ENCODE data around the gene C1orf232.

C1orf232 gene

DNA sequence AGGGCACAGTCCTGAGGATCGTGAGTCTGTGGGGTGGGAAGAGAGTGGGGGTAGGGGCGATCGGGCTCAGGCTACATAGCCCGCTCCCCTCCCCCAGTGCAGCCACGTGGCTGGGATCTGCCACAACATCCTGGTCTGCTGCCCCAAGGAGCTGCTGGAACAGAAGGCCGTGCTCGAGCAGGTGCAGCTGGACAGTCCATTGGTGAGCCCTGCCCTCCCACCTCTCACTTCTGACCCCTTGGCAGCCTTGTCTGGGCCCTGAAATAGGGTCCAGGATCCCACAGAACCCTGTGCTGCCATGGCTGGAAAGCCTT, 13.6 kb upstream of the C1orf232 start:
- FAIRE-seq (no peak), DNase-seq (ENCODE audit: insufficient read length, low spot score) (no peak)
- TF ChIP-seq POLR2AphosphoS5 (IDR thresholded peaks at IDR 0.05; ENCODE audit: low read depth, low read length) (no peak), POLR2A (IDR thresholded peaks at IDR 0.05; ENCODE audit: low read depth, low read length) (no peak), SPI1 (IDR thresholded peaks at IDR 0.05; ENCODE audit: low read depth, low read length) (no peak), POU2F2 (IDR thresholded peaks at IDR 0.05; ENCODE audit: low read depth, low read length) (no peak), TAF1 (IDR thresholded peaks at IDR 0.05; ENCODE audit: low read depth, low read length) (no peak), PAX5 (IDR thresholded peaks at IDR 0.05; ENCODE audit: insufficient read depth, low read length, severe bottlenecking) (no peak)

DNA sequence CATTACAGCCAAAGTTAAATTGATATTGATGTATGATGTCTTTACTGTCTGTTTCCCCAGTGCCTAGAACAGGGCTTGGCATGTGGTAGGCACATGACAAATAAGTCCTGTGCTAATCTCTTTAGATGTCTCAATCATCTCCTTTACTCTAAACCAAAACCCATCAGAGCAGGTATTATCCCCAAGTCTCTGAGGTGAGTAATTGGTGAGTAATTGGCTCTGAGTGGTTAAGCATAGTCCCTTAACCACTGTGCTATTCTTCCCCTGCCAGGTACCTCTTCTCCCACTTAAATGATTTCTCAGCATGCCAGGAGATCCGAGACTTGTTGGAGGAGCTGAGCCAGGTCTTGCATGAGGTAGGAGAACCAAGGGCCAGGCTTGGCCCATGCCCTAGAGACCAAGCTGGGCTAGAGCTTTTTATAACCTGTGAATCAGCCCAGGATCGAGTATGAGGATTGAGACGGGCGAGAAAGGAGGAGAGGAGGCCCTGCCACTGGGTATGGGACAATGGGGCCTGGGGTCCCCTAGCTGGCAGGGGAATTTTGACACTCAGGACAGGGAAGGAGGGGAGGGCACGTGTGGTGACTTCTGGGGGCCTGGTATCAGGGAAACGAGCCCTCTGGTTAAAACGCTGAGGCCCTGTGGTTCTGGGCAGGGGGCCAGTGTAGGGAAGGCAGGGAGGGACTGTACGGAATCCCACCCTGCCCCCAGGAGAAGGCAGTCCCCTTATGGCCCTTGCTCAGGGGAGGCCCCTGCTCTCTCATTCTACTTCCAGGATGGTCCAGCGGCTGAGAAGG, 13.0 kb upstream of the C1orf232 start:
- DNase-seq (ENCODE audit: insufficient read length, low spot score) = no peak
- TF ChIP-seq POLR2A (IDR thresholded peaks at IDR 0.05; ENCODE audit: low read depth, low read length) (no peak), PAX5 (IDR thresholded peaks at IDR 0.05; ENCODE audit: insufficient read depth, low read length, severe bottlenecking) (no peak), SPI1 (IDR thresholded peaks at IDR 0.05; ENCODE audit: low read depth, low read length) (no peak), POLR2AphosphoS5 (IDR thresholded peaks at IDR 0.05; ENCODE audit: low read depth, low read length) (no peak)
- no peak for FAIRE-seq

DNA sequence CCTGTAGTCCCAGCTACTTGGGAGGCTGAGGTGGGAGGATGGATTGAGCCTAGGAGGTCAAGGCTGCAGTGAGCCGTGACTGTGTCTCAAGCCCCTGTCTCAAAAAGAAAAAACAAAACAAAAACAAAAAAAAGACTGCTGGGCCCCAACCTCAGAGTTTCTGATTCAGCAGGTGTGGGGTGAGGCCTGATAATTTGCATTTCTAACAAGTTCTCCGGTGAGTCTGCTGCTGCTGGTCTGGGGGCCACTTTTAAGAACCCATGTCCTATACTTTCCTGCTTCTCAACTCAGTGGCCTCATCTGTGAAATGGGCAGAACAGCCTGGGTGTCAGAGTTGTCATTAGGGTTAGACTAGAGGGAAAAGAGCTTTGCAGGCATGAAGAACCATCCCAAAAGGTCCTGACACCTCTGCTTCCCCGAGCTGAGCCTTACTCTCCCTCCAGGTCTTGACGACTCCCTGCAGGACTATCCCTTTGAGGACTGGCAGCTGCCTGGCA, 11.3 kb upstream of the C1orf232 start:
- no peak for FAIRE-seq
- no peak for TF ChIP-seq POLR2AphosphoS5 (IDR thresholded peaks at IDR 0.05; ENCODE audit: low read depth, low read length)
- TF ChIP-seq POU2F2 (IDR thresholded peaks at IDR 0.05; ENCODE audit: low read depth, low read length) = no peak
- no peak for TF ChIP-seq POLR2A (IDR thresholded peaks at IDR 0.05; ENCODE audit: low read depth, low read length)
- no peak for TF ChIP-seq TAF1 (IDR thresholded peaks at IDR 0.05; ENCODE audit: low read depth, low read length)
- no peak for TF ChIP-seq PAX5 (IDR thresholded peaks at IDR 0.05; ENCODE audit: insufficient read depth, low read length, severe bottlenecking)
- no peak for TF ChIP-seq SPI1 (IDR thresholded peaks at IDR 0.05; ENCODE audit: low read depth, low read length)

DNA sequence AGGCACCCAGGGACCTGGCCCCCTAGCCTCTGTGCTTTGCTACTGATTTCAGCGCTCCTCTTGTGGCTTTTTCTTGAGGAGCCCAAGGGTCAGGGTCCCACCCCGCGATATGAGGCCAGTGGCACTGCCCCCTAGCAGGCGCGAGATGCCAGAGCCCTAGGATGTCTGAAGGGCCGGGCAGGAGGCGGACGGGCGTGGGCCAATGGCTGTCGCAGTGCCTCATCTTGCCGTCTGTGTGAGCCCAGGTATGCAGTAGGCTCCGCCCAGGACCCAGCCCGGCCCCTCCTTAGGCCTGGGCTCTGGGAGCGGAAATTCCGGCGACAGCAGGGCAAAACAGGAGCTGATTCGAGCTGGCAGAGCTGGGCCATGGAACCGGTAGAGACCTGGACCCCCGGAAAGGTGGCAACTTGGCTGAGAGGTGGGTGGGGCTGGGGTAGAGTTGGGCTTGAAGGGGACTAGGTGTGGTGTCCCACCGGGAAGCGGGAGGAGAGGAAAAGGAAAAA, 8.5 kb upstream of the C1orf232 start, which contains the start of gene CNKSR1:
CNKSR1 (plus strand) TSS at position 310 of the 503 bp plus-strand sequence; CDS start at position 367, 57 bp downstream.
- FAIRE-seq (peak; percentile 13), DNase-seq (ENCODE audit: insufficient read length, low spot score) (no peak)
- TF ChIP-seq TAF1 (IDR thresholded peaks at IDR 0.05; ENCODE audit: low read depth, low read length) = no peak

More for the DNA sequence above, 11.3 kb upstream of the C1orf232 start:
- DNase-seq (ENCODE audit: insufficient read length, low spot score) = no peak

DNA sequence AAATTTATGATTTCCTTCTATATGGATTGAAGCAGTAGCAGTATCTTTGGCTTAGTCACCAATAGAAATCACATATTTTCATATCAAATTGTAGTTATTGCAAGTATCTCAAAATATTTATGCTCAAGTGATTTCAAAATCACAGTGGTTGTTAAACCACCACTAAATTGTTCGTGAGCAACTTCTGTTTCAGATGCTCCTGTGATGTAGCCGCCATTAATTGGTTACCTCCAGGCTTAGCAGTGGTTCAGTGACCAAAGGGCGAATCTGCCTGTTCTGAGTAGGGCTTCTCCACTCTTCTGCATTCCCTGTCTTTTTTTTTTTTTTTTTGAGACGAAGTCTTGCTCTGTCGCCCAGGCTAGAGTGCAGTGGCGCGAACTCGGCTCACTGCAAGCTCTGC, 6.6 kb upstream of the C1orf232 start:
- TF ChIP-seq POLR2A (IDR thresholded peaks at IDR 0.05; ENCODE audit: low read depth, low read length) (no peak), SPI1 (IDR thresholded peaks at IDR 0.05; ENCODE audit: low read depth, low read length) (no peak), POLR2AphosphoS5 (IDR thresholded peaks at IDR 0.05; ENCODE audit: low read depth, low read length) (no peak), PAX5 (IDR thresholded peaks at IDR 0.05; ENCODE audit: insufficient read depth, low read length, severe bottlenecking) (no peak), POU2F2 (IDR thresholded peaks at IDR 0.05; ENCODE audit: low read depth, low read length) (no peak), TAF1 (IDR thresholded peaks at IDR 0.05; ENCODE audit: low read depth, low read length) (no peak)
- DNase-seq (ENCODE audit: insufficient read length, low spot score) (no peak), FAIRE-seq (no peak)

DNA sequence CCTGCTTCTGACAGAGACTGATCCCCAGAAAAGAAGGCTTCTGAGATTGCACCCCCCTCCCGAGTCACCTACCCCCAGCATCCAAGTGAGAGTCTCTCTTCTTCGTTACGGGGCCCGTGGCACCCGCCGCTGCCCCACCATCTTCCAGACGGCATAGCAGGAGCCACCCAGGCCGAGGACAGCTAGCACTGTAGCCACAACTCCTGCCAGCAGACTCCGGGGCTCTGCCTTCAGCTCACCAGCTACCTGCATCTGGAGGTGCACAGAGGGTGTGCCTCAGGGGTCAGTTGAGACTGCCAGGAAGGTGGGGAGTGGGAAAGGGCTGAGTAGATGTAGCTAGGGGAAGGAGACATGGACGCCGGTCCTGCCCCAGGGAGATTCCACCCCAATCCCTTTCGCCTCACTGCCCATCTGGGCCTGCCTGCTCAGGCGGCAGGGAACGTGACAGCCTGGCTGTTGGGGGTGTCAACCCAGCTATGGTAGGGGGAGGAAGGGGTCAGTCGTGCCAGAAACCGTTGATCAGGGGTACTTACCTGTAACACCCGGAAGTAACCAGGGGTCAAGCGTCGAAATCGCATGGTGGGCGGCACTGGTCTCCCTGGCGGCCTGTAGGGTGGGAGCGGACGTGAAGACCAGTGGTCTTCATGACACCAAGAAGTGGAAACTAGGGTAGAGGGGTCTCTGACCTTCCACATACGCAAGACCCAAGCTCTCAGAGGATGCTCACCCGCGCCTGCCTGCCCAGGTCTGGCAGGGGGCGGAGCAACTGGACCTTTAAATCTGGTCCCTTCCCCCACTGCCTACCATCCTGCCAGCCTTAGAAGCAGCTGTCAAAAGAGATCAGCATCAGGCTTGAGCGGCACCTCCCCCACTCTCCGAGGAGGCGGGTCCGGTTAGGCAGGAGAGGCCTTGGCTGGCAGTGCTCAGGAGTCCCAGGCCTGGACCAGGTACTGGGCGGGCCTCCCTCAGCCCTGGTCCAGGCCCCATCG, 2.6 kb upstream of the C1orf232 start, which contains the start of gene ZNF593OS:
ZNF593OS (minus strand) TSS at position 749 of the 989 bp plus-strand sequence; CDS start at position 578, 171 bp downstream.
- no peak for FAIRE-seq
- no peak for DNase-seq (ENCODE audit: insufficient read length, low spot score)

DNA sequence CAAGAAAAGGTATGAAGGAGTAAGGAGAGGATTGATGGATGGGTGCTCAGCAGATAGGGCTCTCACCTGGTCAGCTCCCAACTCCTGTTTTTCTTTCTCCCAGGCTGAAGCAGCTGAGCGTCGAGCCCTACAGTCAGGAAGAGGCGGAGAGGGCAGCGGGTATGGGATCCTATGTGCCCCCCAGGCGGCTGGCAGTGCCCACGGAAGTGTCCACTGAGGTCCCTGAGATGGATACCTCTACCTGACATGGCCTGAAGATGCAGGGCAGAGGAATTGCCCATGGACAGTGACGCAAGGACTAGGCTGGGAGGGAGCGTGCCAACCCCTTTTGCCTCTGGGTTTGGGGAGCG, 1.7 kb upstream of the C1orf232 start:
- TF ChIP-seq POLR2A (IDR thresholded peaks at IDR 0.05; ENCODE audit: low read depth, low read length) (no peak), POU2F2 (IDR thresholded peaks at IDR 0.05; ENCODE audit: low read depth, low read length) (no peak), POLR2AphosphoS5 (IDR thresholded peaks at IDR 0.05; ENCODE audit: low read depth, low read length) (no peak), SPI1 (IDR thresholded peaks at IDR 0.05; ENCODE audit: low read depth, low read length) (no peak), TAF1 (IDR thresholded peaks at IDR 0.05; ENCODE audit: low read depth, low read length) (no peak), PAX5 (IDR thresholded peaks at IDR 0.05; ENCODE audit: insufficient read depth, low read length, severe bottlenecking) (no peak)
- DNase-seq (ENCODE audit: insufficient read length, low spot score) (no peak), FAIRE-seq (no peak)

More for the DNA sequence above, 2.6 kb upstream of the C1orf232 start, which contains the start of gene ZNF593OS:
- TF ChIP-seq PAX5 (IDR thresholded peaks at IDR 0.05; ENCODE audit: insufficient read depth, low read length, severe bottlenecking) = no peak
- TF ChIP-seq TAF1 (IDR thresholded peaks at IDR 0.05; ENCODE audit: low read depth, low read length) = no peak
- TF ChIP-seq POLR2A (IDR thresholded peaks at IDR 0.05; ENCODE audit: low read depth, low read length) = no peak
- TF ChIP-seq SPI1 (IDR thresholded peaks at IDR 0.05; ENCODE audit: low read depth, low read length) = no peak
- TF ChIP-seq POU2F2 (IDR thresholded peaks at IDR 0.05; ENCODE audit: low read depth, low read length) = no peak
- no peak for TF ChIP-seq POLR2AphosphoS5 (IDR thresholded peaks at IDR 0.05; ENCODE audit: low read depth, low read length)

DNA sequence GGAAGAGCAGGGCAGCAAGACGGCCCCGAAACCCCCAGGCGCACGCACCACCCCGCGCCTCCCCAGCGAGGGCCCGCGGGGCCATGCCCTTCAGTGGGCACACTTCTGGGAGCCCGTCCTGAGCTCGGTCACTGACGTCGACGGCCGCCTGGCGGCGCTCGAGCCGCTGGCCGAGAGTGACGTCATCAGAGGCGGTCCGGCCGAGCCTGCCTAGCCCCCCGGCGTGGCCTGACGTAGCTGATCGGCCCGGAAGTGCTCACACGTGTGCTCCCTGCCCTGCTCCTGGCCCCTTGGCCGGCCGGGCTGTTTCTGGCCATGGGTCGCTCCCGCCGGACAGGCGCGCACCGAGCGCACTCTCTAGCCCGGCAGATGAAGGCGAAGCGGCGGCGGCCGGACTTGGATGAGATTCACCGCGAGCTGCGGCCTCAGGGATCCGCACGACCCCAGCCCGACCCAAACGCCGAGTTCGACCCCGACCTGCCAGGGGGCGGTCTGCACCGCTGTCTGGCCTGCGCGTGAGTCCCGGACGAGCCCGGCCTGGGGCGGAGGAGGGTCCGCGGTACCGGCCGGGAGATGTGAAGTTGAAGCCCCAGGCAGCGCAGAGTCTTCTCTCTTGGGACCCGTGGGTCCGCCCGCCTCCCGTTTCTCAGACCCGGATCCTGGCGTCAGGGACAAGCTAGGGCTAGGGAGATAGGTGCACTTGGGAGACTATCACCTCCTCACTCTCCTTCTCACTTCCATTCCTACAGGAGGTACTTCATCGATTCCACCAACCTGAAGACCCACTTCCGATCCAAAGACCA, 1.1 kb upstream of the C1orf232 start, which contains the start of gene ZNF593:
ZNF593 (plus strand) TSS at position 240 of the 803 bp plus-strand sequence; CDS start at position 316, 76 bp downstream.
- no peak for TF ChIP-seq PAX5 (IDR thresholded peaks at IDR 0.05; ENCODE audit: insufficient read depth, low read length, severe bottlenecking)
- no peak for TF ChIP-seq POU2F2 (IDR thresholded peaks at IDR 0.05; ENCODE audit: low read depth, low read length)
- peak; percentile 9; the same call in 1 of the 2 replicates for TF ChIP-seq SPI1 (IDR thresholded peaks at IDR 0.05; ENCODE audit: low read depth, low read length)
- TF ChIP-seq TAF1 (IDR thresholded peaks at IDR 0.05; ENCODE audit: low read depth, low read length) = no peak
- TF ChIP-seq POLR2AphosphoS5 (IDR thresholded peaks at IDR 0.05; ENCODE audit: low read depth, low read length) = 0 out of 2 replicates have a peak, but pooled peaks have one; percentile 61
- peak; percentile 76 for TF ChIP-seq POLR2A (IDR thresholded peaks at IDR 0.05; ENCODE audit: low read depth, low read length)
- FAIRE-seq (peak; percentile 100), DNase-seq (ENCODE audit: insufficient read length, low spot score) (peak; percentile 100)

All from GM12891 (cell line).